IPS-20b (cell line): ENCODE data around the gene TMEM198.
A peak's percentile ranks its signal among the peaks of the same experiment; 100 is the strongest.

Experiments used
- H3K27ac ChIP-seq: one replicate; pipeline ENCODE4 v1.5.1; 2013; ENCODE audit warnings: low read length
- H3K27me3 ChIP-seq: 2 replicates; pipeline ENCODE4 v1.6.1; 2013; ENCODE audit warnings: mild to moderate bottlenecking, low read length, inconsistent platforms; ENCODE audit not compliant: insufficient read depth
- H3K36me3 ChIP-seq: 2 replicates; pipeline ENCODE4 v1.6.1; 2013; ENCODE audit warnings: low read depth, mild to moderate bottlenecking, inconsistent platforms, low read length, moderate library complexity; ENCODE audit not compliant: insufficient read depth
- H3K4me1 ChIP-seq: 2 replicates; pipeline ENCODE4 v1.6.1; 2013; ENCODE audit warnings: mild to moderate bottlenecking, control low read depth, inconsistent platforms, low read length, moderate library complexity; ENCODE audit not compliant: insufficient read depth
- H3K4me3 ChIP-seq: 2 replicates; pipeline ENCODE4 v1.5.1; 2013; ENCODE audit warnings: mild to moderate bottlenecking, low read length, inconsistent platforms
- H3K9ac ChIP-seq: 2 replicates; pipeline ENCODE4 v1.6.1; 2013; ENCODE audit warnings: low read depth, mild to moderate bottlenecking, inconsistent platforms, low read length, moderate library complexity
- H3K9me3 ChIP-seq: 2 replicates; pipeline ENCODE4 v1.6.1; 2013; ENCODE audit warnings: mild to moderate bottlenecking, low read depth, low read length, inconsistent platforms; ENCODE audit not compliant: insufficient read depth

TMEM198 gene

DNA sequence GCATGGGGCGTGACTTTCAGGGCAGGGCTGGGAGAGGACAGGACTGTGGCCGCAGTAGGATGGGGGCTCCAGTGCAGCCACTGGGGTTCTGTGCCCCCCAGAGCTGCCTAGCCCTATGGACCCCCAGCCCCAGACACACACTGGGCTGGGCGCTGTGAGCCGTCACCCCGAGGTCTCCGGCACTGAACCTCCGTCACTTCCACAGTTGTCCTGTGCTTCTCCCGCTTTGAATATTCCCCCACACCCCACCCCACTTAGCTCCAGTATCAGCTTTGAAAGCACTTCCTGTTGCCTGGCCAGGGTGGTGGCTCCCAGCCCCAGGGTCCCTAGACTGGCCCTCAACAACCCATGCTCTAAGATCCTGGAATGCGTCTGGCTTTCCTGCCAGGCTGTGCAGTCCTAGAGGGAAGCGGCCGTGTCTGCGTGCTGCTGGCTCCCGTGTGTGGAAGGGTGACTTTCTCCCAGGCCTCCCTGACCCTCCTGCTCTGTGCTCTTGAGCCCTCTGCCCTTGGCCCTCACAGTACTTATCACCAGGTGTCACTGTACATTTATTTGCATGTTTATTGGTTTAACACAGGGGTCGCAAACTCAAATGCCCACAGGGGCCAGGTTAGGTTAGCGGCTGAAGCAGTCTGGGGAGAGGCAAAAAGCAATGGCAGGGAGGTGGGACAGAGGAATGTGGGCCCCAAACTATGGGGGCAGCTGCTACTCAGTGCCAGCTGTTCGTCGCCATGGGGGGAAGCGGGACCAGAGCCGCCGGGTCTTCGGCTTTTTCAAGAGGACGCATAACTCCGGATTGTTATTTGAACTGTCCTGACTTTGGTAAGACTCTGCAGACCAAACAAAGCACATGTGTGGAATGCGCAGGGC is 17.6 kb downstream of the TMEM198 start:
- Histone ChIP-seq H3K4me1 (peaks cover 47% of the 10 kb centered on the region), H3K27ac (no peak overlapping the region), H3K9me3 (no peaks in the 10 kb centered on the region), H3K27me3 (no peaks in the 10 kb centered on the region), H3K4me3 (no peak overlapping the region), H3K9ac (peak overlapping the region; percentile 45; the same call in 1 of the 2 replicates), H3K36me3 (peaks cover 8% of the 10 kb centered on the region; the same call in 1 of the 2 replicates)

DNA sequence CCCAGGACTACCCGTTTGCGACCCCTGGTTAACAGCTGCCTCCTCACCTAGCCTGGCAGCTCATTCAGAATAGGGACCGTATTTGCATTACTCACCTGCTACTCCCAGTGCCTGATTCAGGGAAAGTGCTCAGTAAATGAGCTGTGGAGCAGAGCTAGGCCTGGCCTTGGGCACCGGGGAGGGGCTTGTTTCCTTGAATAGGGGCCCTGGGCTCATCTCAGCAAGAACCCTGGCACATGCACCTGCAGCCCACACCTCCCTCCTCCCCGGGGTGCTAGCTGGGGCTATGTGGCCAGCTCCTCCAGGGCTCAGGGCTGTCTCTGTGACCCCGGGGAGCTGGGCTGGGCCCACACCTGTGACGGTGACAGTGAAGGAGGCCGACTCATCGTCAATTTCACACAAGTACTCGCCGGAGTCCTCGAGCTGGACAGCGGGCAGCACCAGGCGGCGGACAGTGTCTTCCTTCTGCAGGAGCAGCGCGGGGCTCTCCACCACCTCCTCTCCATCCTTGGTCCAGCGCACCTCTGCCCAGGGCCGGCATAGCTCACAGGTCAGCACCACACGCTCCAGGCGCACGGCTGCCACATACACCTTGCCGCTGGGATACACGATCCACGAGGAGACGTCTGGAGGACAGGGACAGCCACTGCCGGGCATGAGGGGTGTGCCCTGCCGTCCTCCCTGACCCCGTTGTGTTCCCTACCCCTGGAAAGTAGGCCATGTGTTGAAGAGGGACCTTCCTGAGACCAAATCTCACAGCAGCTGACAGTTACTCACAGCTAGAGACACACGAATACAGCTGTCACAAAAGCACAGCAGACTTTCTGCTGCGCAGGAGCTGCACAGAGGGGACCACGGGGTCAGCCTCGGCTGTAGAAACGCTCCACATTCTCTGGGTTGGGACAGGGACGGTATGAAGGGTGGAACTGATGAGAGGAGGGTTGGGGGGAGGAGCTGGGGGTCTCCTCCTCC is 18.5 kb downstream of the TMEM198 start:
- H3K36me3 ChIP-seq = peaks cover 13% of the 10 kb centered on the region; the same call in 1 of the 2 replicates
- H3K4me3 ChIP-seq = no peak overlapping the region
- no peak overlapping the region for H3K27ac ChIP-seq
- peaks cover 50% of the 10 kb centered on the region for H3K4me1 ChIP-seq
- H3K9ac ChIP-seq = peak overlapping the region; percentile 45; the same call in 1 of the 2 replicates
- H3K9me3 ChIP-seq = no peaks in the 10 kb centered on the region
- no peaks in the 10 kb centered on the region for H3K27me3 ChIP-seq

DNA sequence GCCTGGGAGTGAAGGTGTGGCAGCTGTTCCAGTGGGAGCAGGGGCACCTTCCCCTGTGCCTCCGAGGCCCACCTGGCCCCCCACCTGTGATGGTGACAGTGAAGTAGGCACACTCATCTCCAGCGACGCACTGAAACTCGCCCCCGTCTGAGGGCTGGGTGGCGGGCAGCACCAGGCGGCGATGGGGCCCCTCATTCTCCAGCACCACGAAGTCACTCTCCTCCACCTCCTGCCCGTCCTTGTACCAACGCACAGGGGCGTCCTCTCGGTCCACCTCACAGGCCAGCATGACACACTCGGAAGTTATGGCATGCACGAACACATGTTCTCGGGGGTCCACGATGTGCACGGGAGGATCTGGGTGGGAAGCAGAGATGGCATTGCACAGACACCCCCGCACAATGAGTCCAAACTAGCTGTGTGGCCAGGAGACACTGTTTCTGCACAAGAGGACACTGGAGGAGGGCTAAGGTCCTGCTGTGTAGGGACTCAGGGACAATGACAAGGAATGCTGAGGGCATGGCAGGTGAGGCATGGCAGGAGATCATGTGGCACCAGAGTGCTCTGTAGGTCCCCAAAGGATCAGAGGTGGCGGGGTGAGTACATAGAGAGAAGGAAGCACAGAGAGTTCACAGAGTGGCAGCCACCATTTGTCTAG is 19.6 kb downstream of the TMEM198 start:
- no peak overlapping the region for H3K27ac ChIP-seq
- peaks cover 17% of the 10 kb centered on the region; the same call in 1 of the 2 replicates for H3K36me3 ChIP-seq
- H3K27me3 ChIP-seq = no peaks in the 10 kb centered on the region
- H3K4me1 ChIP-seq = peaks cover 50% of the 10 kb centered on the region
- no peak overlapping the region for H3K9ac ChIP-seq
- H3K4me3 ChIP-seq = no peak overlapping the region
- no peaks in the 10 kb centered on the region for H3K9me3 ChIP-seq

DNA sequence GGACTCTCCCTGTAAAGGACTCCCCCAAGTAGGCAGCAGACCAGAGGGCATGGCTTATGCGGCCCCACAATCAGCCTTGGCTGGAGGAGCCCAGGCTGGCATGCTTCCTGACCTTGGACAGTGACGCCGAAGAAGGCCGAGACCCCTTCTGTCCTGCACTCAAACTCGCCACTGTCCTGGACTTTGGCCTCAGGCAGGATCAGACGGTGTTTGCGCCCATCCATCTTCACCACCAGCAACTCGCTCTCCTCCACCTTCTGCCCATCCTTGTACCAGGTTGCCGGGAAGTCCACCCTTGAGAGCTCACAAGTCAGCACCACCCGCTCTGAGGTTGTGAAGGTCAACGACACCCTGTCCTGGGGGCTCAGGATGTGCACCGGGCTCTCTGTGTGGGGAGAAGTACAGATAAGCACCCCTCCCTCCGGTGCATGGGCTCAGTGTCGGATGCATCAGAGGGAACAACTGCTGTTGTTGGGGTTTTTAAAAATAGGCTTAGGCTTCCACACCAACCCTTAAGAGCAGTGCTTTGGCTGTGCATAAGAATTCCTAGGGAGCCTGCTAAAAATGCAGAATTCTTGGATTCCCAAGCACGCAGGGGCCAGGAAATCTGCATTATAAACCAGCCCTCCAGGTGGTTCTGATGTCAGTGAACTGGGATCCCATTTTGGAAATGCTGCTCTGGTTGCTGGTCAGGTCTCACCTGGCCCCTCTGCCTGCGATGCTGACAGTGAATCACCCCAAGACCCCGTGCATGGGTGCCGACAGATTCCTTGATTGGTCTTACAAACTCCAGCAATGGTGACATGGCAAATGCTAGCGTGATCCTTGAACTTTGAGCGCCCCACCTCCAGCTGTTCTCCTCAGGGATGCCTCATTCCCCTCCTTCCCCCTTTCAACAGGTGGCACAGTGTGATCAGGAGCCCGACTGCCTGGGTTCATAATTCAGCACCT is 21.6 kb downstream of the TMEM198 start:
- peaks cover 24% of the 10 kb centered on the region; the same call in 1 of the 2 replicates for H3K36me3 ChIP-seq

DNA sequence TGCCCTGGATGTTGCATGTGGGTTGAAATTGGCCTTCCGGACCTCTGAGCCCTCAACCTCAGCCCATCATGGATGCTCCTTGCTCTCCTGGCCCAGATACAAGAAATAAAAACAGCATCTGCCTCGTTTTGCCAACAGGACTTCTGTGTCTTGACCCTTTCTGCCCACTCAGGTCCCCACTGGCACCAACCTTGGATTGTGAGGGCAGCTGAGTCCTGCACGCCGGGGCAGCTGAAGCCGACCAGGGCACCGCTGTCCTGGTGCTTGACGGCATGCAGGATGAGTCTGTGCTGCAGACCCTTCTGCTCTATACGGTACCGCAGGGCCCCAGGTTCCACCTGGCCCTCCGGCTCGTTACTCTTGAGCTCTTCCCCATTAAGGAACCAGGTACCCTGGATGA is 22.8 kb downstream of the TMEM198 start:
- no peaks in the 10 kb centered on the region for H3K9me3 ChIP-seq
- H3K9ac ChIP-seq = no peak overlapping the region
- H3K36me3 ChIP-seq = peaks cover 24% of the 10 kb centered on the region; the same call in 1 of the 2 replicates
- H3K27ac ChIP-seq = no peak overlapping the region
- H3K27me3 ChIP-seq = peaks cover 16% of the 10 kb centered on the region
- peaks cover 34% of the 10 kb centered on the region for H3K4me1 ChIP-seq
- no peak overlapping the region for H3K4me3 ChIP-seq

More for the DNA sequence above, 21.6 kb downstream of the TMEM198 start:
- Histone ChIP-seq H3K9me3 (no peaks in the 10 kb centered on the region), H3K4me3 (peak overlapping the region; percentile 57), H3K27ac (peak overlapping the region; percentile 97), H3K4me1 (peaks cover 43% of the 10 kb centered on the region), H3K27me3 (peaks cover 14% of the 10 kb centered on the region), H3K9ac (peak overlapping the region; percentile 81; the same call in 1 of the 2 replicates)

DNA sequence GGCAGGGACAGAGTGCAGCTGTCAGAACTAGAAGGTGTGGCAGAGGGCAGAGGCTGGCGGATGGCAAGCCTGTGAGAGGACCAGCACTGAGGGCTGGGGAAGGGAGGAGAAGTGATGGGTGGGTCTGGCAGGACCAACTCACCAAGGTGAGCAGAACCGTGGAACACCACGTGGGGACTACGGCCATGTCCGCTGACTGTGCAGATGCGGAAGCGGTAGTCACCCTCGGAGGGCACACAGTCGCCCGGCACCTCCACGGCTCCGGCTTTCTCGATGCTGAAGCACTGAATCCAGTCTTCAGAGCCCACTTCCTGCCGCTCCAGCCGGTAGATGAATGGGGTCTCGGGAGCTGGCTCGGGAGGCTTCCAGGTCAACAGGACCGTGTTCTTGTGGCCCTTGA is 23.3 kb downstream of the TMEM198 start:
- peaks cover 24% of the 10 kb centered on the region; the same call in 1 of the 2 replicates for H3K36me3 ChIP-seq
- H3K9me3 ChIP-seq = no peaks in the 10 kb centered on the region

DNA sequence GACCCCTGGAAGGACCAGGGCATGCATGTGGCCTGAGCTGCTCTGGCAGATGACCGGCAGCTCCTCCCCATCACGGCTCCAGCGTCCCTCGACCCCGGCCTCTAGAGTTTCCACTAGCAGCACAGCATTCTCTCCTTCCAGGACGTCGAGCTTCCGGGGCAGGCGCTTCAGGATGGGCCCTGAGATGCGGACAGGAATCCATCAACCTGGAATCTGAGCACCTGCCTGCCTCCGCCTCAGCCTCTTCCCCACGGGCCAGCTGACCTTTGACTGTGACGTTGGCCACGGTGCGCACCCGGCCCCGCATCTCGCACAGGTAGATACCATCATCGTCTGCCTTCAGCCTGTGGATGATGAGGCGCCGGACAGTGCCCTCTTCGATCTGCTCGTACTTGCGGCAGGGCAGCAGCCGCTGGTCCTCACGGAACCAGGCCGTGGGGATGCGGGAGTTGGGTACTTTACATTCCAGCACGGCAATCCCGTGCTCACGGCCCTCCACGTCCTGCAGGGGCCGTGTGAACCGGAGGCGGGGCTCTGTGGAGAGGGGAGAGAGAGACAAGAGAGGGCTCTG is 24.0 kb downstream of the TMEM198 start:
- Histone ChIP-seq H3K4me3 (no peak overlapping the region), H3K9me3 (no peaks in the 10 kb centered on the region), H3K36me3 (peaks cover 19% of the 10 kb centered on the region; the same call in 1 of the 2 replicates), H3K9ac (no peak overlapping the region), H3K27ac (no peak overlapping the region), H3K4me1 (peaks cover 30% of the 10 kb centered on the region; the same call in 1 of the 2 replicates), H3K27me3 (peaks cover 16% of the 10 kb centered on the region)

More for the DNA sequence above, 23.3 kb downstream of the TMEM198 start:
- H3K27me3 ChIP-seq = peaks cover 16% of the 10 kb centered on the region
- no peak overlapping the region for H3K9ac ChIP-seq
- H3K4me1 ChIP-seq = peaks cover 34% of the 10 kb centered on the region
- no peak overlapping the region for H3K27ac ChIP-seq
- no peak overlapping the region for H3K4me3 ChIP-seq

DNA sequence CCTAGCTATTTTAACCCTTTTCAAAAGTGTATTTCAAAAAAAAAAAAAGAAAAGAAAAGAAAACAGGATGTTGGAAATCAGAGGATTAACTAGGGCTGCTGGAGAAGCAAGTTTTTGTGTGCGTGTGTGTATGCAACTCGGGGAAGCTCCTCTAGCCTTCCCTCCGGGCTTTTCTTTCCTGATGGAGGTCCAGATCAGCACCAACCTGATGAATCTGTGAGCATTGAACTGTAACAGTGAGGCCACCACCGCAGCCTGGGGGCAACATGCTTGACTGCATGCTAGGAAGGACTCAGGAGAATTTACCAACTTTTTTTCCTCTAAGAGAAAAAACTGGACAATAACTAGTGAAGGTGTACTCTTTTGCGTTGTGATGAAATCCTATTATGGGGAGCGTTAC is 25.2 kb downstream of the TMEM198 start:
- Histone ChIP-seq H3K9me3 (no peaks in the 10 kb centered on the region), H3K27me3 (peaks cover 16% of the 10 kb centered on the region), H3K4me1 (peaks cover 30% of the 10 kb centered on the region; the same call in 1 of the 2 replicates), H3K4me3 (no peak overlapping the region), H3K9ac (no peak overlapping the region), H3K27ac (no peak overlapping the region), H3K36me3 (peaks cover 16% of the 10 kb centered on the region; the same call in 1 of the 2 replicates)

DNA sequence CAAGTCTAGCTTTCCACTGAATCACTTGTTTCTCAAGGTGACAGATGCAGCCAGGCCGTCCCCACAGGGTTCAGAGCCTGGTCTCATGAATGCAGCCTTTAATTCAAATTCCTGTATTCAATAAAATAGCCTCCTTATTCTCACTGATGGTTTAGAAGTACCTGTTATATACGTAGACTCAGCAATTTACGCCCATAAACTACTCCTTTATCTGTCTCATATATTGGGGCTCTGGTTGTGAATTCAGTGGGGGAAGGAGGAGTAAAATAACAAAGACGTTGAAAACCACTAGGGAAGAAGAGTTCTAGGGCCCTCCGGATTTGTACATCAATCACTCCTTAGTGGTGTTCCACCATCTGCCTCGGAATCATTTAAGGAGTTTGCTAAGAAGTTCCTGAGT is 25.8 kb downstream of the TMEM198 start:
- Histone ChIP-seq H3K27me3 (peaks cover 16% of the 10 kb centered on the region), H3K4me3 (peak overlapping the region; percentile 68; the same call in 1 of the 2 replicates), H3K9ac (no peak overlapping the region; the same call in 1 of the 2 replicates)

More for the DNA sequence above, 25.8 kb downstream of the TMEM198 start:
- H3K9me3 ChIP-seq = no peaks in the 10 kb centered on the region
- H3K4me1 ChIP-seq = peaks cover 26% of the 10 kb centered on the region; the same call in 1 of the 2 replicates
- H3K36me3 ChIP-seq = peaks cover 16% of the 10 kb centered on the region; the same call in 1 of the 2 replicates
- H3K27ac ChIP-seq = no peak overlapping the region
